Measurements from ENCODE around the gene WNT4. TPM values are rescaled to one million over a fixed set of nuclear protein-coding genes. Genes with fewer than 3 reads are reported as not detected.

Gene WNT4
- total and polyA plus RNA-seq, 9 donors: 1.4 to 5.0 (median 3.7) TPM

- Histone ChIP-seq H3K36me3 (ENCODE audit: control insufficient read depth, insufficient read depth, low read length) (peaks cover 21% of the 10 kb centered on the region), H3K9me3 (replicated peaks; ENCODE audit: control insufficient read depth, low read depth, low read length) (no peaks in the 10 kb centered on the region), H3K4me3 (ENCODE audit: low read length) (no peak overlapping the region), H3K27ac (ENCODE audit: low read length) (no peak overlapping the region), H3K27me3 (ENCODE audit: control insufficient read depth, insufficient read depth, low read length) (no peaks in the 10 kb centered on the region), H3K4me1 (ENCODE audit: control insufficient read depth, insufficient read depth, low read length) (peaks cover 2% of the 10 kb centered on the region)
- no peak for DNase-seq
- no CpG with 5 or more reads among the region's 2 CpGs for WGBS (ENCODE audit: insufficient coverage)
Observed at GRCh38 chr1:22088331-22088730, 54.6 kb downstream of the WNT4 start.

GRCh38 chr1:22080191-22080590, 62.7 kb downstream of the WNT4 start:
- DNase-seq: no peak
- Histone ChIP-seq H3K27ac (ENCODE audit: low read length) (no peak overlapping the region), H3K4me1 (ENCODE audit: control insufficient read depth, insufficient read depth, low read length) (peaks cover 3% of the 10 kb centered on the region), H3K4me3 (ENCODE audit: low read length) (no peak overlapping the region), H3K36me3 (ENCODE audit: control insufficient read depth, insufficient read depth, low read length) (peaks cover 19% of the 10 kb centered on the region), H3K9me3 (replicated peaks; ENCODE audit: control insufficient read depth, low read depth, low read length) (no peaks in the 10 kb centered on the region), H3K27me3 (ENCODE audit: control insufficient read depth, insufficient read depth, low read length) (no peaks in the 10 kb centered on the region)
- WGBS (ENCODE audit: insufficient coverage): no CpG with 5 or more reads among the region's 2 CpGs

GRCh38 chr1:22078133-22078532, 64.8 kb downstream of the WNT4 start:
- H3K27ac ChIP-seq (ENCODE audit: low read length): no peak overlapping the region
- peaks cover 16% of the 10 kb centered on the region for H3K36me3 ChIP-seq (ENCODE audit: control insufficient read depth, insufficient read depth, low read length)
- no peaks in the 10 kb centered on the region for H3K27me3 ChIP-seq (ENCODE audit: control insufficient read depth, insufficient read depth, low read length)
- H3K4me1 ChIP-seq (ENCODE audit: control insufficient read depth, insufficient read depth, low read length): peaks cover 3% of the 10 kb centered on the region
- H3K9me3 ChIP-seq (replicated peaks; ENCODE audit: control insufficient read depth, low read depth, low read length): no peaks in the 10 kb centered on the region
- no CpG with 5 or more reads among the region's 2 CpGs for WGBS (ENCODE audit: insufficient coverage)
- H3K4me3 ChIP-seq (ENCODE audit: low read length): no peak overlapping the region
- DNase-seq: no peak

- DNase-seq: no peak
- Histone ChIP-seq H3K36me3 (ENCODE audit: control insufficient read depth, insufficient read depth, low read length) (peaks cover 15% of the 10 kb centered on the region), H3K9me3 (replicated peaks; ENCODE audit: control insufficient read depth, low read depth, low read length) (no peaks in the 10 kb centered on the region), H3K4me1 (ENCODE audit: control insufficient read depth, insufficient read depth, low read length) (peaks cover 3% of the 10 kb centered on the region), H3K27me3 (ENCODE audit: control insufficient read depth, insufficient read depth, low read length) (no peaks in the 10 kb centered on the region), H3K4me3 (ENCODE audit: low read length) (no peak overlapping the region), H3K27ac (ENCODE audit: low read length) (no peak overlapping the region)
- no CpG with 5 or more reads among the region's 5 CpGs for WGBS (ENCODE audit: insufficient coverage)
Observed at GRCh38 chr1:22077728-22078127, 65.2 kb downstream of the WNT4 start.

- DNase-seq: no peak
- H3K9me3 ChIP-seq (replicated peaks; ENCODE audit: control insufficient read depth, low read depth, low read length): no peaks in the 10 kb centered on the region
- no peak overlapping the region for H3K4me3 ChIP-seq (ENCODE audit: low read length)
- H3K27me3 ChIP-seq (ENCODE audit: control insufficient read depth, insufficient read depth, low read length): no peaks in the 10 kb centered on the region
- peaks cover 15% of the 10 kb centered on the region for H3K36me3 ChIP-seq (ENCODE audit: control insufficient read depth, insufficient read depth, low read length)
- 83% methylated on average over 2 of the region's 3 CpGs for WGBS (ENCODE audit: insufficient coverage)
- H3K27ac ChIP-seq (ENCODE audit: low read length): no peak overlapping the region
- H3K4me1 ChIP-seq (ENCODE audit: control insufficient read depth, insufficient read depth, low read length): peaks cover 3% of the 10 kb centered on the region
Observed at GRCh38 chr1:22076346-22076745, 66.6 kb downstream of the WNT4 start.

GRCh38 chr1:22075718-22076117, 67.2 kb downstream of the WNT4 start:
- Histone ChIP-seq H3K27me3 (ENCODE audit: control insufficient read depth, insufficient read depth, low read length) (no peaks in the 10 kb centered on the region), H3K27ac (ENCODE audit: low read length) (no peak overlapping the region), H3K4me1 (ENCODE audit: control insufficient read depth, insufficient read depth, low read length) (peaks cover 3% of the 10 kb centered on the region), H3K36me3 (ENCODE audit: control insufficient read depth, insufficient read depth, low read length) (peaks cover 14% of the 10 kb centered on the region), H3K4me3 (ENCODE audit: low read length) (no peak overlapping the region), H3K9me3 (replicated peaks; ENCODE audit: control insufficient read depth, low read depth, low read length) (no peaks in the 10 kb centered on the region)
- no CpG with 5 or more reads among the region's 2 CpGs for WGBS (ENCODE audit: insufficient coverage)
- no peak for DNase-seq

GRCh38 chr1:22074803-22075202, 68.1 kb downstream of the WNT4 start:
- no peaks in the 10 kb centered on the region for H3K9me3 ChIP-seq (replicated peaks; ENCODE audit: control insufficient read depth, low read depth, low read length)
- WGBS (ENCODE audit: insufficient coverage): no CpG with 5 or more reads among the region's 1 CpG
- H3K36me3 ChIP-seq (ENCODE audit: control insufficient read depth, insufficient read depth, low read length): peaks cover 14% of the 10 kb centered on the region
- peaks cover 3% of the 10 kb centered on the region for H3K4me1 ChIP-seq (ENCODE audit: control insufficient read depth, insufficient read depth, low read length)
- no peak for DNase-seq
- no peak overlapping the region for H3K27ac ChIP-seq (ENCODE audit: low read length)
- H3K27me3 ChIP-seq (ENCODE audit: control insufficient read depth, insufficient read depth, low read length): no peaks in the 10 kb centered on the region
- H3K4me3 ChIP-seq (ENCODE audit: low read length): no peak overlapping the region

GRCh38 chr1:22071511-22071910, 71.4 kb downstream of the WNT4 start:
- Histone ChIP-seq H3K4me3 (ENCODE audit: low read length) (no peak overlapping the region), H3K27ac (ENCODE audit: low read length) (no peak overlapping the region), H3K27me3 (ENCODE audit: control insufficient read depth, insufficient read depth, low read length) (no peaks in the 10 kb centered on the region), H3K4me1 (ENCODE audit: control insufficient read depth, insufficient read depth, low read length) (peaks cover 3% of the 10 kb centered on the region), H3K9me3 (replicated peaks; ENCODE audit: control insufficient read depth, low read depth, low read length) (no peaks in the 10 kb centered on the region), H3K36me3 (ENCODE audit: control insufficient read depth, insufficient read depth, low read length) (peaks cover 9% of the 10 kb centered on the region)
- no CpG with 5 or more reads among the region's 2 CpGs for WGBS (ENCODE audit: insufficient coverage)
- no peak for DNase-seq

Other genes starting within 250 kb of the WNT4 start
- 149 TPM for gene HSPG2, start 205.8 kb downstream of the WNT4 start, total RNA-seq
- 100 to 1,000 TPM; 245 to 460 (median 360) TPM for gene HSPG2, start 205.8 kb downstream of the WNT4 start, polyA plus RNA-seq (ENCODE audit: insufficient read depth in 1 of 8, insufficient read length in 8 of 8, low replicate concordance in 1 of 8)
- gene CELA3B, start 166.1 kb downstream of the WNT4 start, total RNA-seq: not detected
- gene CELA3B, start 166.1 kb downstream of the WNT4 start, polyA plus RNA-seq (ENCODE audit: insufficient read depth in 1 of 8, insufficient read length in 8 of 8, low replicate concordance in 1 of 8): under 1 TPM in 5 of 8 donors, not detected in 3; 0.17 to 0.45 (median 0.31) TPM
- not detected for gene CELA3A, start 141.4 kb downstream of the WNT4 start, total RNA-seq
- gene CELA3A, start 141.4 kb downstream of the WNT4 start, polyA plus RNA-seq (ENCODE audit: insufficient read depth in 1 of 8, insufficient read length in 8 of 8, low replicate concordance in 1 of 8): 1 to 10 TPM in 1 of 8 donors, under 1 TPM in 3, not detected in 4; 0.21 to 1.2 (median 0.79) TPM
- 234 TPM for gene CDC42, start 90.4 kb downstream of the WNT4 start, total RNA-seq
- gene CDC42, start 90.4 kb downstream of the WNT4 start, polyA plus RNA-seq (ENCODE audit: insufficient read depth in 1 of 8, insufficient read length in 8 of 8, low replicate concordance in 1 of 8): 100 to 1,000 TPM; 194 to 291 (median 237) TPM

Data from muscle of leg (tissue), 11 donors.